Lung (tissue), 12 donors: Measurements from ENCODE around the gene EGFR. TPM values are rescaled to one million over a fixed set of nuclear protein-coding genes. Genes with fewer than 3 reads are reported as not detected.

Experiments used
- ATAC-seq: fragments of 200-7000 bp; cut with Tn5 transposase; one replicate; pipeline ENCODE4 v1.9.1; 2020; ENCODE audit warnings: moderate number of reproducible peaks; ENCODE audit not compliant: insufficient read depth, low FRiP score
- DNase-seq, 3 donors: peaks; one replicate each; pipeline ENCODE4 v3.0.0-alpha.2; 2013 to 2017
- H3K27ac ChIP-seq, 2 donors: one replicate each; pipeline ENCODE4 v1.5.1; 2013; ENCODE audit warnings: mild to moderate bottlenecking in 2 of 2, moderate library complexity in 2 of 2, control low read depth in 1 of 2, inconsistent platforms in 1 of 2, low read depth in 1 of 2, low read length in 1 of 2
- H3K27me3 ChIP-seq, 3 donors: one replicate each; pipeline ENCODE4 v1.5.1; 2013; ENCODE audit warnings: low read length in 2 of 3; ENCODE audit not compliant: control insufficient read depth in 3 of 3, insufficient read depth in 3 of 3
- H3K36me3 ChIP-seq, 4 donors: one replicate each; pipeline ENCODE4 v1.5.1; 2013; ENCODE audit warnings: low read length in 4 of 4, mild to moderate bottlenecking in 1 of 4, moderate library complexity in 1 of 4; ENCODE audit not compliant: control insufficient read depth in 4 of 4, insufficient read depth in 4 of 4
- H3K4me1 ChIP-seq, 5 donors: one replicate each; pipeline ENCODE4 v1.5.1; 2013; ENCODE audit warnings: low read length in 5 of 5, mild to moderate bottlenecking in 2 of 5, moderate library complexity in 1 of 5; ENCODE audit not compliant: control insufficient read depth in 5 of 5, insufficient read depth in 5 of 5
- H3K4me3 ChIP-seq: one replicate; pipeline ENCODE4 v1.5.1; 2013; ENCODE audit warnings: mild to moderate bottlenecking, control low read depth, moderate library complexity
- H3K9ac ChIP-seq, 2 donors: one replicate each; pipeline ENCODE4 v1.5.1; 2013; ENCODE audit warnings: low read length in 2 of 2, control low read depth in 1 of 2; ENCODE audit not compliant: insufficient read depth in 1 of 2
- H3K9me3 ChIP-seq, 4 donors: one replicate each; pipeline ENCODE4 v1.5.1; 2013; ENCODE audit warnings: low read length in 3 of 4, mild to moderate bottlenecking in 1 of 4, moderate library complexity in 1 of 4; ENCODE audit not compliant: control insufficient read depth in 4 of 4, insufficient read depth in 3 of 4
- CTCF ChIP-seq: IDR thresholded peaks from 2 replicates; pipeline ENCODE4 v1.5.1; 2012; ENCODE audit warnings: mild to moderate bottlenecking; ENCODE audit errors: control extremely low read depth, extremely low read depth
- WGBS, 2 donors: extraction: QIAGEN DNeasy Blood & Tissue Kit; methylation state at CpG; one replicate each; pipeline ENCODE4 v1.1.7; 2013; 5-methylcytosine and 5-hydroxymethylcytosine counted together
- polyA plus RNA-seq, 2 donors: library from polyadenylated mRNA; stranded (reverse); fragments of 200-250 nt; gene quantifications; one replicate each; pipeline ENCODE4 v1.2.1, GENCODE V29; 2013
- total RNA-seq, 2 donors: library from RNA; depleted of rRNA in 1 of 2; stranded (reverse); fragments of >200 nt in 1 of 2; gene quantifications; one replicate each; pipeline ENCODE4 v1.2.1, GENCODE V29; 2014 to 2021
- donor health status: control.
- donor health status: control.
- donor health status: Bipolar disorder and iron deficiency.
- donor health status: healthy.
- donor health status: DM: yes; HTN: yes; CAD: no.

The EGFR gene
- total and polyA plus RNA-seq, 4 donors: 11.6 to 78.7 (median 37.1) TPM

- ATAC-seq (no peak), DNase-seq (no peak)
- Histone ChIP-seq H3K27ac (no peak overlapping the region), H3K9ac (no peak overlapping the region), H3K27me3 (no peaks in the 10 kb centered on the region), H3K4me1 (peaks cover 0 to 16% (median 0%) of the 10 kb centered on the region in 5 donors), H3K36me3 (no peaks in the 10 kb centered on the region), H3K4me3 (no peak overlapping the region), H3K9me3 (no peaks in the 10 kb centered on the region)
- WGBS, 2 donors: 88 to 91% methylated on average over 16 of the region's 16 CpGs
- no peak for TF ChIP-seq CTCF
Observed at GRCh38 chr7:55240418-55241142, 221.8 kb downstream of the EGFR start.

- ATAC-seq (no peak), DNase-seq (no peak)
- no peaks in the 10 kb centered on the region for H3K9me3 ChIP-seq
- no peak for TF ChIP-seq CTCF
- H3K4me3 ChIP-seq: no peak overlapping the region
- WGBS, 2 donors: 75 to 79% methylated on average over 6 of the region's 6 CpGs
- H3K4me1 ChIP-seq: peaks cover 0 to 8% (median 0%) of the 10 kb centered on the region in 5 donors
- no peak overlapping the region for H3K27ac ChIP-seq
- H3K36me3 ChIP-seq: no peaks in the 10 kb centered on the region
- H3K27me3 ChIP-seq: no peaks in the 10 kb centered on the region
- H3K9ac ChIP-seq: no peak overlapping the region
Observed at GRCh38 chr7:55241958-55242357, 223.1 kb downstream of the EGFR start.

- H3K27ac ChIP-seq: no peak overlapping the region
- DNase-seq (no peak), ATAC-seq (no peak)
- no peaks in the 10 kb centered on the region for H3K27me3 ChIP-seq
- 82 to 84% methylated on average over 2 of the region's 2 CpGs for WGBS, 2 donors
- no peak overlapping the region for H3K9ac ChIP-seq
- H3K4me3 ChIP-seq: no peak overlapping the region
- no peak for TF ChIP-seq CTCF
- H3K4me1 ChIP-seq: peaks cover 0 to 5% (median 0%) of the 10 kb centered on the region in 5 donors
- H3K36me3 ChIP-seq: no peaks in the 10 kb centered on the region
- H3K9me3 ChIP-seq: no peaks in the 10 kb centered on the region
Observed at GRCh38 chr7:55242613-55243012, 223.8 kb downstream of the EGFR start.
